ENCODE measurements around the gene CADPS.

CADPS gene

DNA sequence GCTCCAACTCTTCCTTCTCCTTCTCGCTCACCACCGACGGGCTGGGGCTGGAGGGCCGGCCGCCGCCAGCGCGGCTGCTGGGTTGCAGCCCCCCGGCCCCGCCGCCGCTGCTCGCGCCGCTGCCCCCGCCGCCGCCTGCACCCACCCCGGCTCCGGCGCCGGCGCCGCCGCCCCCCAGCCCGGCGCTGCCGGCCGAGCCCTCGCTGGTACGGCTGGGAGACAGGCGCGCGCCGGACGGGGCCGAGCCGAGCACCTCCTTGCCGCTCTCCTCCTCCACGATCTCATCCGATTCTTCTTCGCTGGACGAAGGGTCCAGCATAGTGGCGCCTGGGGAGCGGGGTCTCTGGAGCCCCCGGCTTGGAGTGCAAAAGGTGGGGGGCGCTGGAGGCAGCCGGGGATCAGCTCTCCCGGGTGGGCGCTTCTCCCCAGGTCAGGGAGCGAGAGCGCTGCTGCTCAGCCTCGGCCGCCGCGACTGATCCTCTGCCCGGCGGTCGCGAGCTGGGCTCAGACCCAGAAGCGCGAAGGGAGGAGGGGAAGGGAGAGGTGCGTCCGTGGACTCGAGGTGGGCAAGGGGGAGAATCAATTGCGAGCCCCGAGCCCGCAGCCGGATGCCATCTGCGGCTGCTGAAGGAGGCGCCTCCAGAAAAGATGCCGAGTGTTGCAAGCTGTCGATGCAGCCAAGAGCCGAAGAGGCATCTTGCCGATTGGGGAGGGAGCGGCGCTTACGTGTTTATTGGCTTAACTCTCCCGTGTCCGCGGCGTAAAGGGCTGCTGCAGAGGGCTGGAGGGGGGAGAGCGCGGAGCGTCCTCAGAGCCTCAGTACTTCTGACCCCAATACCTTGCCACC, at the start of gene CADPS:
Gene CADPS, minus strand, starts transcription at position 706 of the 847 bp plus-strand sequence. Its CDS starts 387 bp downstream, at position 319.
- FAIRE-seq (no peak), DNase-seq (ENCODE audit: insufficient read length, low spot score) (no peak)

DNA sequence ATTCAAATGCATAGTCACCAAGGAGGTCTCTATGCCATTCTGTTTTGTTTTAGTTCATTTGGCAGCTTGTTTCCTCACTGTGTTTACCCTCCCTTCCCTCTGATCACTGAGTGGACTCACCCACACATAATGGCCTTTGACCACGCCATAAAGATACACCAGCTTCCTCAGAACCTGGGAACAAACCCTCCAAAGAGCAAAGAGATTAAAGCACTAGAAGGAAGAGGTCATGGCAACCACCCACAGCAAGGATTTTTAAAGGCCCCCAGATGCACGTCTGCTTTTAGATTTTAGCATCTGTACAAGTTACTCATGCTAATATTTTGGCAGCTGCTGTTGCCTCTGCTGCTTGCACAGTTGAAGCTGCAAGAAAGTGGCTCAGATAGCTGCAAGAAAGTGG, 47.9 kb upstream of the CADPS start:
- DNase-seq (ENCODE audit: insufficient read length, low spot score) (no peak), FAIRE-seq (no peak)

DNA sequence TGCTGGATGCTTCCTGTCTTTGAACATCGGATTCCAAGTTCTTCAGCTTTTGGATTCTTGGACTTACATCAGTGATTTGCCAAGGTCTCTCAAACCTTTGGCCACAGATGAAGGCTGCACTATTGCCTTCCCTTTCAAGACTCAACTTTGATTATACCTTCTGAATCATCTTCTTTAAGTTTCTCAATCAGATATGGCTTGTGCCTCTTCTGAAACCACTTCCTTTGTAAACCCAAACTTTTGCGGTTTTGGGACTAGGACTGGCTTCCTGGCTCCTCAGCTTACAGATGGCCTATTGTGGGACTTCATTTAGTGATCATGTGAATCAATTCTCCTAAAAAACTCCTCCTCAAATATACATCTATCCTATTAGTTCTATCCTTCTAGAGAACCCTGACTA, 47.1 kb upstream of the CADPS start:
- FAIRE-seq = no peak
- DNase-seq (ENCODE audit: insufficient read length, low spot score) = no peak

DNA sequence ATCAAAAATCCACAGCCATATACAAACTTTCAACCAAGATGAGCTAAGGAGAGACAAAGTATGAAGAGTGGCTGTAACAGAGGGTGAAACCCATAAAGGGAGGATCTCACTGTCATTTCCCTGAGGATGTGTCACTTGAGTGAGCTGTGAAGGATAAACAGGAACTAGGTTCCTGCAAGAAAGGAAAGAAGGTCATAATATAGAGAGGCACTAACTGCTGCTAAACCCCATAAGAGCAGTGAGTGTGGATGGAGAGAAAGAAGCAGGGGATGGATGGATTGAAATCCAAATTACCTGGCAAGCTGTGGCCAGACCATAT, 45.2 kb upstream of the CADPS start:
- FAIRE-seq (no peak), DNase-seq (ENCODE audit: insufficient read length, low spot score) (no peak)

DNA sequence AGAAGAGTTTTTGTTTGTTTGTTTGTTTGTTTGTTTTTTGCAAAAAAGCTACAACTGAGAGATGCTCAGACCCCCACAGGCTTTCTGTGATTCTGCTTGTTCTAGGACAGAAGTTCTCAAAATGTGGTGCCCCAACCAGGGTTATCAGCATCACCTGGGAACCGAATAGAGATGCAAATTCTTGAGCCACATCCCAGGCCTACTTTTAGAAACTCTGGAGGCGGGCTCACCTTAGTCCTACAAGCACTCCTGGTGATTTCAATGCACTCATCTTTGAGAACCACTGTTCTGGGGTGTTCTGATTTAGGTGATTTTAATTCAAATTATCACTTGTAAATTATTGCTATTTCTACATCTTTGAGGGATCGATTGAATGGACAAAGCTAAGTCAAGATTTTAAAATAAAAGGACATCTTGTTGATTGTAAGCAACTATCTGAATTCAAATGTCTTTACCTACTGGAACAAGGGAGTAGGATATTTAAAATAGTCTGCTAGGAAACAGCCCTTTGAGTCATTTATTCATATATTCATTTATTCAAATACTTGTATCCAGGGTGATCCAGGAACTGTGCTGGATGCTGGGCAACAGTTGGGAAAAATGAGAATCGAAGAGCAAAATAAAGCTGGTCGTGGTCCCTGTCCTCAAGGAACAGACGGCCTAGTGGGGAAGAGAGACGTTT, 44.7 kb upstream of the CADPS start:
- DNase-seq (ENCODE audit: insufficient read length, low spot score) = no peak
- FAIRE-seq = no peak

GRCh38 chr3:62918777-62919176, 43.6 kb upstream of the CADPS start:
- DNase-seq (ENCODE audit: insufficient read length, low spot score) (no peak), FAIRE-seq (no peak)

GRCh38 chr3:62918131-62918530, 42.9 kb upstream of the CADPS start:
- no peak for DNase-seq (ENCODE audit: insufficient read length, low spot score)
- no peak for FAIRE-seq

DNA sequence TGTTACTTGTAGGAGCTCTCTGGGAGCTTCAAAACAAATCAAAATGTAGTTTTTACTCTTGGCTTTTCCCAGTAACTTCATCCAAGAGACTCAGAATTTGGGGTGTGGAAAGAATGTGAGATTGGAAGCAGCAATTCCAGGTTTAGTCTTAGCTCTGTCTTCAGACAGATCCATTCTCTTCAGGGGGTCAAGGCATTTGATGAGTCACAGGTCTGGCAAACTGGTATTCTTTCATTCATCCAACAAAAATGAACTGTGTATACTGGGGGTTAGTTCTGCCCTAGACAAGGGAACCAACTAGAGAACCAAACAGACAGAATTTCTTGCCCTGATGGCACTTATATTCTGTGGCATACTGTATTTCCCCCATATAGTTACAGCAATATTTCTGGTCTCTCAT, 36.3 kb upstream of the CADPS start:
- no peak for FAIRE-seq
- no peak for DNase-seq (ENCODE audit: insufficient read length, low spot score)

DNA sequence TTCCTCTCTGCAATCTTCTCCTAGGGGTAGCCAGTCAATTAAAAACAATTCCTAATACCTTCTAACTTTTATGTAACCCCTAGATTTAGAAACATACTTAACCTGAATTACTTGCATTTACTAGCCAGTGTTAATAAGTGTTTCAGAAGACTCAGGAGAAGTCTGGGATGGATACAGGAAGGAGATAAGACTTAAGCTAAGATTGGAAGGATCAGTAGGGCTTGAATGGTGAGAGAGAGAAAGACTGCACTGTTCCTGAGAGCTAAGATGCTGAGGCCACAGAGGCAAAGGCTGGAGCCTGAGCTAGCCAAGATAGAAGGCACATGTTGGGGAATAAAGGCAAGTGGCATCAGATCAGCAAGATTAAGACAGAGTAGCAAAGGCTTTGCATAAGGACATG, 30.1 kb upstream of the CADPS start:
- FAIRE-seq (no peak), DNase-seq (ENCODE audit: insufficient read length, low spot score) (no peak)

GRCh38 chr3:62898530-62899496, 23.6 kb upstream of the CADPS start:
- no peak for FAIRE-seq

DNA sequence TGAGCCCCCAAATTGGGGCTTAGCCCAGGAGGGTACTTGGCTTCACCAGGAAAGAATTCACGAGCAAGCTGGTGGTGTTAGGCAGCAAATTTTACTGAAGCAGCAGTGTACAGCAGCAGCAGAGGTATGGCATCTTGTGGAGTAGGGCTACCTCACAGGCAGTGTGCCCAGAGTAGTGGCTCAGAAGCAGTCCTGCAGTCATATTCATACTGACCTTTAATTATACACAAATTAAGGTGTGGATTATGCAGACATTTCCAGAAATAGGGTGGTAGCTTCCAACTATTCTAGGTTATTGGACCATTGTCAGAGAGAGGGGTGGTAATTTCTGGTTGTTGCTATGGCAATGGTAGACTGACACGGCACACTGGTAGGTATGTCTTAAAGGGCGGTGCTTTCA, 20.7 kb upstream of the CADPS start:
- FAIRE-seq (peak; percentile 20), DNase-seq (ENCODE audit: insufficient read length, low spot score) (no peak)

More at GRCh38 chr3:62898530-62899496, 23.6 kb upstream of the CADPS start:
- no peak for DNase-seq (ENCODE audit: insufficient read length, low spot score)

GRCh38 chr3:62892951-62893350, 17.7 kb upstream of the CADPS start:
- no peak for DNase-seq (ENCODE audit: insufficient read length, low spot score)
- FAIRE-seq = no peak

GRCh38 chr3:62892045-62892444, 16.8 kb upstream of the CADPS start:
- DNase-seq (ENCODE audit: insufficient read length, low spot score) = no peak

GRCh38 chr3:62888778-62889177, 13.6 kb upstream of the CADPS start:
- DNase-seq (ENCODE audit: insufficient read length, low spot score) (no peak), FAIRE-seq (no peak)

More at GRCh38 chr3:62892045-62892444, 16.8 kb upstream of the CADPS start:
- FAIRE-seq = no peak

GRCh38 chr3:62888180-62888579, 13.0 kb upstream of the CADPS start:
- DNase-seq (ENCODE audit: insufficient read length, low spot score) (no peak), FAIRE-seq (no peak)

- DNase-seq (ENCODE audit: insufficient read length, low spot score) (no peak), FAIRE-seq (no peak)
These were observed 9.9 kb upstream of the CADPS start for GRCh38 chr3:62885136-62885535.

DNA sequence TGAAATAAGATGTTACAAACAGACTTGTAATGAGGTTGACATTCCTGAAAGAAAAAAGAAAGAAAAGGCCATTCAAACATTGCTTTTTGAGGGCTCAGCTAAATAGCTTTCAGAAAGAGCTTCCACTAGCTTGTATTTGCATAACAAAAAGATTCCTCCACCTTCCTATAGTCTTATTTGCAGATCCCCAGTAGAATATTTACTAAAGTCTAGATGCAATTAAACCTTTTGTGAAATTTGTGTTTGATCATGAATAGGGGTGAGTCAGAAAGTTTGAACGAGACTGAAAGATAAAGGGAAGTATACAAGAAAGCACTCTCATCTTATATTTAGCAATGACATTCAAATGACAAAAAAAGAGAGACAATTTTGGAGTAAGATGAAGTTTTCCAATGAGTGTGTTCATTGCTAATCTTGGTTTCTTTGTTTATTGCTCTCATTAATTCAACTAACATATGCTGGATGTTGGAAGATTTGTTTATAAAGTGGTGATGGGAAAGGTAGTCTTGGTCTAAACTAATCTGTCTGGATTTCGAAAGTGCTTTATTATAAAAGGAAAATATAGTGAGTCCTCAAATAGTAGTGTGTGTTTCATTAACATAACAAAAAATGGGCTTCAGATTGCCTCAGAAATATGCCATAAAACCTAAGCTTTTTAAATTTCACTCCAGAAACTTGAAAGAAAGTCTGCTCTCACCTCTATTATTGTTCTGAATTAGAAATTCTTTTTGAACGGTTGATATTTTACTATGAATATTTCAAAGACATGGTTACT, 9.1 kb upstream of the CADPS start:
- DNase-seq (ENCODE audit: insufficient read length, low spot score) = no peak
- no peak for FAIRE-seq

GRCh38 chr3:62882676-62883200, 7.5 kb upstream of the CADPS start:
- no peak for FAIRE-seq
- DNase-seq (ENCODE audit: insufficient read length, low spot score) = no peak

DNA sequence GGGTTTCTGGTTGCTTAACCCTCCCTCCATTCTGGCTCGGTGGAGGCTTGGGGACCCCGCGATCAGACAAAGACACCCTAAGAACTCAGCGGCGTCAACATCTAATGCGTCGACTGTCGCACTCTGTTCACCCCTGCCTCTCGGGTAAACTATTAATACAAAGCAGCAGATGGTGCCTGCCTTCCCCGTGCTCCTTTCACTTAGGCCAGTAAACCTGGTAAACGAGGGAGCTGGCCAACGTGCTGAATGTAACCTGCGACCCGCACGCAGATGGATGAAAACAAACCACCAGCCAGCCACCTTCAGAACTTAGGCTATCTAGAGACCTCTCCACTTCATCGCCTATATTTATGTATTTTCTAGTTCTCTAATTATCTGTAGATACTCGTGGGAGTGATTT, 848 bp upstream of the CADPS start:
- FAIRE-seq (no peak), DNase-seq (ENCODE audit: insufficient read length, low spot score) (no peak)

- DNase-seq (ENCODE audit: insufficient read length, low spot score) = no peak
- no peak for FAIRE-seq
These were observed 364 bp upstream of the CADPS start for GRCh38 chr3:62875558-62876002.
